NCI-H1105 treated with DMSO at 0.1 percent for 48 hours (cell line): ENCODE results near the gene TXNDC11.
"Not testable (repeated sequence)": the region's sequence is repeated elsewhere in the genome, so short reads cannot be mapped to it uniquely, and the experiment has no call there.

Experiments
- DNase-seq: peaks from one replicate; lab custom pipeline; 2025; lab: John Stamatoyannopoulos, UW

Gene TXNDC11

GRCh38 chr16:11742536-11743307 lies at the start of gene TXNDC11:
TSS of gene TXNDC11 (minus strand) at chr16:11742857. CDS start at chr16:11742730, 127 bp downstream.
- DNase-seq = peak; percentile 92

- DNase-seq = peak; percentile 17
Observed at GRCh38 chr16:11791144-11791828, 48.6 kb upstream of the TXNDC11 start.

GRCh38 chr16:11788914-11789313 lies 46.3 kb upstream of the TXNDC11 start:
- no peak for DNase-seq

GRCh38 chr16:11784980-11785599 lies 42.4 kb upstream of the TXNDC11 start:
- DNase-seq = not testable (repeated sequence)

GRCh38 chr16:11784381-11784780 lies 41.7 kb upstream of the TXNDC11 start:
- DNase-seq = not testable (repeated sequence)

- DNase-seq = no peak
Observed at GRCh38 chr16:11784038-11784369, 41.3 kb upstream of the TXNDC11 start.

- no peak for DNase-seq
Observed at GRCh38 chr16:11783319-11784037, 40.8 kb upstream of the TXNDC11 start.

GRCh38 chr16:11781773-11782172 lies 39.1 kb upstream of the TXNDC11 start:
- DNase-seq = peak; percentile 90

GRCh38 chr16:11780991-11781680 lies 38.5 kb upstream of the TXNDC11 start:
- peak; percentile 85 for DNase-seq

- no peak for DNase-seq
Observed at GRCh38 chr16:11779074-11779473, 36.4 kb upstream of the TXNDC11 start.

- no peak for DNase-seq
Observed at GRCh38 chr16:11774065-11774626, 31.5 kb upstream of the TXNDC11 start.

GRCh38 chr16:11768849-11769248 lies 26.2 kb upstream of the TXNDC11 start:
- no peak for DNase-seq

- no peak for DNase-seq
Observed at GRCh38 chr16:11762431-11762830, 19.8 kb upstream of the TXNDC11 start.

- no peak for DNase-seq
Observed at GRCh38 chr16:11759997-11760396, 17.3 kb upstream of the TXNDC11 start.

GRCh38 chr16:11759163-11759834 lies 16.6 kb upstream of the TXNDC11 start:
- peak; percentile 39 for DNase-seq

GRCh38 chr16:11757671-11758545 lies 15.3 kb upstream of the TXNDC11 start:
- no peak for DNase-seq

GRCh38 chr16:11756248-11756647 lies 13.6 kb upstream of the TXNDC11 start:
- DNase-seq = no peak

- DNase-seq = no peak
Observed at GRCh38 chr16:11755022-11755760, 12.5 kb upstream of the TXNDC11 start.

- DNase-seq = no peak
Observed at GRCh38 chr16:11752856-11753255, 10.2 kb upstream of the TXNDC11 start.
